ENCODE data around the gene CLEC11A.
A peak's percentile ranks its signal among the peaks of the same experiment; 100 is the strongest.

The CLEC11A gene

DNA sequence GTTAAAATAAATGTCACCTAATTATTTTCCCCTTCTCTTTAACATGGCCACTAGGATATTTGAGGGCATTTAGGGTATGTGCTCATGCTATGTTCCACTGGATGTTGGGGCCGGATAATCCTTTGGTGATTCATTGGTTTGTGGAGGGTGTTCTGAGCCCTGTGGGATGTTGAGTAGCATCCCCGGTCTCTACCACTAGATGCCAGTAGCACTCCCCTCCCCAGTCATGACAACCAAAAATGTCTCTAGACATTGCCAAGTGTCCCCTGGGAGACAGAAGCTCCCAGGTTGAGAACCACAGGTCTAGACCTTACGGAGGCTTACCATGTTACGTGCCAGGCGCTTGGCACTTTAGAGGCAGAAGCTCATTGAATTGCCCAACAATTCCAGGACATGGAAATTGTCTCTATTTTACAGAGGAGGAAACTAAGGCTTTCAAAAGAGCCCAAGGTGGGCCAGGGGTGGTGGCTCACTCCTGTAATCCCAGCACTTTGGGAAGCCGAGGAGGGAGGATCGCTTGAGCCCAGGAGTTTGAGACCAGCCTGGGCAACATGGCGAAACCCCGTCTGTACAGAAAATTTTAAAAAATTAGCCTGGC lies 17.6 kb upstream of the CLEC11A start:
- DNase-seq (ENCODE audit: low spot score), result peak; percentile 67

DNA sequence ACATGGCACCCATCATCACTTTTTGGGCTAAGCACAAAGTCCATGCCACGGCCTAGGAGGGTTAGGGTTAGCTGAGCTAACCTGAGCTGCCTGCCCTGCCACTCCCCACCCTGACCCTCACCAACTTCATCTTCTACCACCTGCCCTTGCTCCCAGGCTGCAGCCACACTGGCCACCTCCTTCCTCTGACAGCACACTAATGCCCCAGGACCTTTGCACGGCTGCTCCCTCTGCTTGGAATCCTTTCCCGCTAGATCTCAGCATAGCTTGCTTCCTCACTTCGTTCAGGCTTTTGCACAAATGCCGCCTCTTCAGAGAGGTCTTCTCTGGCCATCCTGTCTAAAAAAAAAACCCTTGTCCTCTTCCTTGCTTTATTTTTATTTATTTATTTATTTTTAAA lies 16.8 kb upstream of the CLEC11A start:
- no peak for DNase-seq (ENCODE audit: low spot score)

DNA sequence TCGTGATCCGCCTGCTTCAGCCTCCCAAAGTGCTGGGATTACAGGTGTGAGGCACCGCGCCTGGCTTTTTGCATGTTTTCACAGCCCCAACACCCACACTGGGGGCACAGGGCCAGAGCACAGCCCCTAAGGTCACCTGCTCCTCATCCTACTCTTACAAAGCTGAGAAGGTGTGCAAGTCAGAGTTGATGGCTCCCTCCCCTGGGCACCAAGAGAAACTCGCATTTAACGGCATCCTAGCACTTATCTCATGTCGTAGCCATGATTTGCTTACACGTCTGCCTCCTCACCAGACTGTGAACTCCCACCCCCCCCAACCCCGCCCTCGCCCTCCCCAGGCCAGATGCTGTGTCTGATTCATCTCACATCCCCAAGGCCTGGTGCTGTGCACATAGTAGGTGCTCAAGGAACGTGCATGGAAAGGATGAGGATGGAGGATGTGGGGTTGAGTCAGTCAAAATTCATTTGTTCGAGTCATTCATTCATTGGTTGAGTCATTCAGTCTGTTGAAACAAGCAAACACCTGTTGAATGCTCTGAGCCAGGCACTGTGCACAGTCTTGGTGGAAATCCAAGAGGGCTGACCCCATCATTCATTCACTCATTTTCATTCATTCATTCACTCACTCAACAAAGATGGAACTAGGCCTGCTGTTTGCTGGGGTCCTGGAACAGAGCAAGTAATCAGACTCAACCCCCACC lies 14.8 kb upstream of the CLEC11A start:
- DNase-seq (ENCODE audit: low spot score), result no peak

DNA sequence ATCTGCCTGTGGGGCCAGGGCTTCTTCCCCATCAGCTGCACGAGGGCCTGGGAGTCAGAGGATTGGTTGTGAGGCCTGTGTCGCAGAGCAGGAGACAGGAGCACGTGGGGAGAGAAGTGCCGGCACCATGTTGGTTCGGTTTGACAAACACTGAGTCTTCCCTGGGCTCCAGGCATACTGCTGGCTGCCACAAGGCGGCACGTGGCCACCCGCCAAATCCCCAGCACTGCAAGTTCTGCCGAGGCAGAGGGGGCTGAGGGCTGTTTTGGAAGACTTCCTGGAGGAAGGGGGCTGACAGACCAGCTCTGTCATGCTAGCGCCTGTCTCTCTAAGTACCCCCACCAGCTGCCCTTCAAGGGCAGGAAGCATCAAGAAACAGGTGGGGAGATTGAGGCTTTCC lies 13.1 kb upstream of the CLEC11A start:
- DNase-seq (ENCODE audit: low spot score), result no peak

DNA sequence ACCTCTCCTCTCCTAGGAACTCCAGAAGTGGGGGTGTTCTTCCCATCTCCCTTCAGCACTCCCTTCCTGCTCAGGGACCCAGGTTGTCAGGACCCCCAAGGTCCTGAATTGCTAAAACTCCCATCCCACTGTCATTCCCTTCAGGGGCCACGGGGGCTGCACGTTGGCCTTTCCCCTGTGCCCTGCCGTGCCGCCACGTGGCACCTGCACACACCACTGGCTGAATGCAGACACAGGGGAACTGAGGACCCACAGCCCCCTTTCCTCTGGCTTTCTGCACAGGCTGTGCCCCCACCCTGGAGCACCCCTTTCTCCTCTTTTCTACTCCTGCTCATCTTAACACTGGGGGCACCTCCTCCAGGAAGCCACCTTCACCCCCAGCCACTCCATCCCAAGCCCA lies 12.6 kb upstream of the CLEC11A start:
- DNase-seq (ENCODE audit: low spot score), result no peak

DNA sequence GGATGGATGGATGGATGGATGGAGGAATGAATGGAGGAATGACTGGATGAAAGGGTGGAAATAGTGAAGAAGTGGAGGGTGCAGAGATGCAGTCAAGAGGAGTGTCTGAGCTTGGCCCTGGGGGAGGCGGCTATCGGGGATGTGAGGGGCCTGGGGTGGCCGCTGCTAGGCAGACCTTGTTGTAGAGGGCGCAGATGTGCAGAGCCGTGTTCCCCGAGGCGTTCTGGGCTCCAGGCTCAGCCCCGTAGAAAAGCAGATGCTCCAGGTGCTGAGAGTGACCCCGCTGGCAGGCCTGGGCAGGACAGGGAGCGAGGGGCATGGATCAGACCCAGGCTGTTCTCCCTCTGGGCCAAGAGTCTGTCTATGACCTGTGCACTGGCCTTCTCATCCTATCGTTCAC lies 12.0 kb upstream of the CLEC11A start:
- DNase-seq (ENCODE audit: low spot score), result no peak

DNA sequence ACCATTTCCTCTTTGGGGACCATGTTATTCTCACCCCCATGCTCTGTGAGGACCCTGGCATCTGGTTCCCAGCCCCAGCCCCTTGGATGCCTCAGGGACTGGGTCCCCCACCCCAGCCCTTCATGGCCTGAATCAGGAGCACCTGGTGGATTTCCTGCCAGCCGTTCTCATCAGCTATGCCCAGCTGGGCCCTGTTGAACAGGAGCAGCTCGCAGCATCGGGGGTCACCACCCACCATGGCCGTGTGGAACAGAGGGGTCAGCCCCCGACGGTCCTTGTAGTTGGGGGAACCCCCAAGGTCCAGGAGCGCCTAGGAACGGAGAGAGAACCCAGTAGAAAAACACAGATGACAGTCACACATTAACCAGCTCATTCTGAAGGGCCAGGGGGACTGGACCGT lies 11.4 kb upstream of the CLEC11A start:
- no peak for DNase-seq (ENCODE audit: low spot score)

DNA sequence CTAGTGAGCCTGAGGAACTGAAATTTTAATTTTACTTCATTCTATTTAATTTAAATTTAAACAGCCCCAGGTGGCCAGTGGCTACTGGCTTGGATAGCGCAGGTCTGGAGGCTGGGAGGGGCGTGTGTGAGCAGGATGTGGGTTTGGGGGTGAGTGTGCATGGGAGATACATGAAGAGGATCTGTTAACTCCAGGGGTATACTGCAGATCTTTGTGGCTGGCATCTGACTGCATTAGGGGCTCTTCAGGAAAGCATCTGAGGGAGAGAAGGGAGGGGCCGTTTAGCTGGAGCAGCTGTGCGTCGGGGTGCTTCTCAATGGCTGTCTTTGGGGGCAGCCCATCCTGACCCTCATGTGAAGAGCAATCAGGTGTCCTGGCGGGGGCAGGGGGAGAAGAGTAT lies 10.3 kb upstream of the CLEC11A start:
- DNase-seq (ENCODE audit: low spot score), result no peak

DNA sequence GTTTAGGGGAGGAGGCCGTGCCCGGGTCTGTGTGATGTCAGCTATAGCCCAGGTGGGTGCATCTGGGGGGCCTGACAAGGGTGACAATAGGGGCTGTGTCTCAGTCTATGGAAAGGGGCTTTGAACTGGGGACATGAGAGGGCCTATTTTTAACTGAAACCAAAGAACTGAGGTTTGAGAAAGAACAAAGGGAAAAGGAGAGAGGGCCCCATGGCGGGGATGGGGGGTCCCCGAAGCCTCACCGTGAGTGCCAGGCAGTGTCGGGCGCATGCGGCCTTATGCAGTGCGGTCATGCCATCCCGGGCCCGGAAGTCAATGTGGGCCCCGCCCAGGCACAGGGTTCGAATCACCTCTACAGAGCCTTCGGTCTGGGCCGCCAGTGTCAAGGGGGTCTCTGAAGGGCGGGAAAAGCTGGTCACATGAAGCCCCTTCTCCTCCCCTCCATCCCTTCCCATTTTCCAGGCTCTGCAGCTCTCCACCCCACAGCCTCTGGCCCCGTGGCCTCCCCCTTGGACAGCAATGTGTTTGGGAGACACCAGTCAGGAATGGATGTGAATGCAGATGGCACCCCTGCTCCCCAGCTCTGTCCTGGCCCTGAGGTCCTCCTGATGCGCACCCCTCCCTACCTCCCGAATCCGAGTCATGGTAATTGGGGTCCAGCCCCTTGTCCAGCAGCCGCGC lies 9.5 kb upstream of the CLEC11A start:
- DNase-seq (ENCODE audit: low spot score), result no peak

DNA sequence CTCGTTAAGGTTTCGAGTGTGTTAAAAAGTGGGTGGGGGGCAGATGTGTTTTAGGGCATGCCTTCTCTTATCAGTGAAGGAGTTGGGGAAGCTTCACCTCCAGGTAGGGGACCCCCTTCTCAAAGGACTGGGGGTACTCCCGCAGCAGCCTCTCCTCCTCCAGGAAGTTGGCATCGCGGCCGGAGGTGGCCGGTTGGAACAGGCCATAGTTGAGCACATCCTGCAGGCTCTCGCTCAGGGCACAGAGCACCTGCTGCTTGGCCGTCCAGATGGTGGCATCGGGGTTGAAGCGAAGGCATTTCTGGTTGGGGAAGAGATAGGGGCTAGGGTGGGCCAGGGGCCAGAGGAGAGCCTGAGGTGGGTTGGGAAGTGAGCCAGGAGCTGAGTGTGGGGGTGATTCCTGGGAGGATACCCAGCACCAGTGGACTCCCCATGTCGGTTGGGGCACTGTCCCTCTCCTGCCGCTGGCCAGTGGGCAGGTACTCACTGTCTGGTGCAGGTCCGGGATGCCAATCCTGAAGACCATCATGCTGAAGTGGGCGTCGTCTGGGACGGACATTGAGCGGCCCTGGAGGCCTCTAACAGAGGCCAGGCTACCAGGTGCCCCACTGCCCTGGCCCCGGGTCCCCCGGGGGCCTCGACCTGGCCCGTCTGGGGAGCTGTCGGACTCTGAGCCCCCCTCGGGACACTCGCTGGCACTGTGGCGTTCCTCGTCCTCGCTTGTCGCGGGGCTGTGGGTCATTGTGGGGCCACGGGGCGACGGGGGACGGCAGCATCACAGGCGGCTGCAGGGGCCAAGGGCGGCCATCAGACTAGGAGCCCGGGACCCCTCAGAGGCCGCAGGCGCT lies 6.8 kb upstream of the CLEC11A start:
- DNase-seq (ENCODE audit: low spot score), result no peak

DNA sequence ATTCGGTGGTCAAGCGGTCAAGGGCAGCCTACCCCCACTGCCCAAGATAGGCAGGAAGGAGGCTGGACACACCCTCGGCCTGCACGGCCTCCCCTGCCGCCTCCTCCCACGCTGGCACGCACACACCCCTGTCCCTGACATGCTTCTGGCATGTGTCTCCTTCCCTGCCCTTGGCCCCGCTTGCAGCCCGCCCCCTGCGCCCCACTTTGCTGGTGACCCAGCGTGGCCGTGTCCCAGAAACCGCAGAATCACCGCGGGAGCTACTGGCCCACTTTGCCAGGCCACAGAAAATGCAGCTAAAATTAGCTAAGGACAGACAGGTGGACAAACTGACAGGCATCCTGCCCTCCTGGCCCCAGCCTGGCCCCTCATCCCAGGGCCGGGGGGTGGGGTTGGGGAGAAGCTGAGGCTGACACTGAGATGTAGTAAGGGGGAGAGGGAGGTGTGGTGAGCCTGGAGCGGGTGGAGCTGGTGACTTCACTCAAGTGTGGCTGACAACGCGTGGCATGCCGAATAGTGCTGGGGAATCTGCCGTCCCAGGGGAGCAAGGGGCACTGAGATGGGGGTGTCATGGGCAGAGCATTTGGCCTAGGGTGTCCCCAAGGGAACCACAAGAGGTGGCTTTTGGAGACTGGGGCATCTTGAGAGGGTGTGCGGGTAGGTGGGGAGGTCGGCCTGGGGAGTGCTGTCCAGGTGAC lies 6.0 kb upstream of the CLEC11A start:
- DNase-seq (ENCODE audit: low spot score), result no peak

DNA sequence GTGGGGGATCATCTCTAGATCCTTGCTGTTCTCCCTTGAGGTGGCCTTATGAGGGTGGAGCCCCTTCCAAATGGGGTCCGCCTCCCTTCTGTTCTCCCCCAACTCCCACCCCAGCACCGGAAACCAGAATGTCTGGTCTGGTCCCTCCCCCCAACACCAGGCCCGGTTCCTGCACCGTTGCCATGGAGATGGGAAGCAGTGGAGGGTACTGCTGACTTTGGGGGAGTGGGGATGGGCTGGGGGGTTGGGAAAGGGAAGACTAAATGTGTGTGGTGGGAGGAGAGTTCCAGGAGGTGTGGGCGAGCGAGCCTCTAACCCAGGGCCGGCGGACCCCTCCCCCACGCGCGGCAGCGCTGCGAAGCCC lies 5.3 kb upstream of the CLEC11A start:
- no peak for DNase-seq (ENCODE audit: low spot score)

DNA sequence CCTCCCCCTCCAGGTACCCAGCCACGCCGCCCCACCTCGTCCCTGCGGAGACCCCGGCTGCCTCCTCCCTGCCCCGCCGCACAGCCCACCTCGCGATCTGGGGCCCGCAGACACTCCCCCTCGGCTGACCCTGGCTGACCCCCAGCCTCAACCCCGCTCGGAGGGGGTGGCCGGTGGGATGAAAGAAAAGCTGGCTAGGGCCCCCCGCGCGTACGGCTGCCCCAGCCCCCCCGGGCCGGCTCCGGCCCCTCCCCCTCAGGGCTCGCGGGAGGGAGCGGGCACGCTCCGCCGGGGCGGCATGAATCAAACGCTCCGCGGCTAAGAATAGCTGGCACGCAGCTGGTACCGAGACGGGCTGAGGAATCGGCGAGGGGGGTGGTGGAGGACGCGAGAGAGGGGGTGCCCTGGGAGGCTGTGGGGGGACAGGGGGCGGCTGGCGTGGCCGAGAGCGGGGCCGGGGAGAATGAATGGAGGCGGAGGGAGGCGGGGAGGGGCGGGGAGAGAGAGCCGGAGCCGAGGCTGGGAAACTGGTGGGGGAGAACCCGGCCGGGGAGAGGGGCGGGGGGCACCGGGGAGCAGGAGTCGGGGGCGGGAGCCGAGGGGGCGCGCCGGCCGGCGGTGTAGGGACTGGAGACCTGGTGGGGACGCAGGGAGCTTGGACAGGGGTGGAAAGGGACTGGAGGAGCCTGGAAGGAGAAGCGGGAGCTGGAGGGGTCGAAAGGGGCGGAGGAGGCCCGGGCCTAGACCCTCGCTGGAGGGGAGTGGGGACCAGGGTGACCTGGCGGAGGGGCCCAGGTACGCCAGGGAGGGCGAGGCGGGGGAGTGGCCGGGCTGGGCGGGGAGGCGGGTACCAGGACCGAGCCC lies 4.7 kb upstream of the CLEC11A start:
- DNase-seq (ENCODE audit: low spot score), result peak; percentile 60

DNA sequence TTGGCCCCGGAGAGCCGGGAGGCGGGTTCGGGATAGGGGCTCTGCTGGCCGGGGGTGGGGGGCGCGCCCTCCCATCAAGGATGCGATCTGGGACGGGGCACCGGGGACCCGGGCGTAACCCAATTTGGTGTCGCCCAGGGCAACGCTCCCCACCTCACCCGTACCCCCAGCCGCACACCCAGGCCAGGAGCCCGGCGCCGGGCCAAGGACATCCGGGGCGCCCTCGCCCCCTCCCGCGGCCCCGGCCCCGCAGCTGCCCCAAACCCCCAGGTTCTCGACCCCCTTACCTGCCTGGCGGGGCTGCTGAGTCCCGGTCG lies 4.1 kb upstream of the CLEC11A start:
- no peak for DNase-seq (ENCODE audit: low spot score)

DNA sequence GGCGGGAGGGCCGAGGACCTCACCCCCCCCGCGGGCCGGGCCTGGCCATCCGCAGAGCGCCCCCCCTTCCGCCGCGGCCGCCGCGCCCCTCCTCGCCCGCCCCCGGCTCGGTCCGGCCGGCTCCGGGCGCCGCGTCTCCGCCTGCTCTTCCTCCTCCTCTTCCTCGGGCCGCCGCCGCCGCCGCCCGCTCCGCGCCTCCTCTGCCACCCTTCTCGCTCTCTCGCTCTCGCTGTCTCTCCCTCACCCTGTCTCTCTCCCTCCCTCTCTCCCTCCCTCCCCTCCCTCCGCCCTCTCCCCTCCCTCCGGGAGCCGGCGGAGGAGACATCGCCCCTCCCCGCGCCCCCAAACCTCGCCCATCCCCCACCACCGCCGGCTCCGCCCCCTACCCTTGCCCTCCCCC lies 3.6 kb upstream of the CLEC11A start, which contains the start of gene SHANK1:
SHANK1 (minus strand) TSS at position 237 of the 400 bp plus-strand sequence. CDS start 2,883 bp downstream, outside the sequence.
- peak; percentile 73 for DNase-seq (ENCODE audit: low spot score)

DNA sequence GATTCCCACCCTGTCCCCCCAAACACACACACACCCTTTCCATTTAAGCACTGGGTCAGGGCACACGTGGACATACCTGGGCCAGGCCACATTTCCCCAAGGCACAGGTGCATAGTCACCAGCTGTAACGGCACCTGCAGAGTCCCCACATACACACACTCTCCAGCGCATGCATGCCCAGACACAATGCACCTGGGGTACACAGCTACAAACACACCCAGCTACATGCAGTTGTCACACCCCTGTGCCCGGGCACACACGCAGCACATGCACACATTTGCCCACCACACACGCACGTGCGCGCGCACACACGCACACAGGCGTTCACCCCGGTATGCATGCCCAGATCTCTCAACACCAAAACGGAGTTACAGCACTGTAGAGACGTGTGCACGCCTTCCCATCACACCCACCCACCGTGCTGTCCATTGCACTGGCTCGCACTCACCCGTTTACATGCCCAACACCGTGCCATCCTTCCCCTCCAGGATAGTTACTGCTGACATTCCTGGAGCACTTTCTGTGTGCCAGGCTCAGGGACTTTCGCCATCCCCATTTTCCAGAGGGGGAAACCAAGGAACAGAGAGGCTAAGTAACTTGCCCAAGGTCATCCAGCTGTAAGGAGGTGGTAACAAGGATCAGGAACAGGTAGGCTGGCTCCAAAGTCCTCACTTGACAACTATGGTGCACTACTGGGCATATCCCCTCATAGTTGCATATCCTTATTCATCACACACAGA lies 2.8 kb upstream of the CLEC11A start:
- peak; percentile 4 for DNase-seq (ENCODE audit: low spot score)

DNA sequence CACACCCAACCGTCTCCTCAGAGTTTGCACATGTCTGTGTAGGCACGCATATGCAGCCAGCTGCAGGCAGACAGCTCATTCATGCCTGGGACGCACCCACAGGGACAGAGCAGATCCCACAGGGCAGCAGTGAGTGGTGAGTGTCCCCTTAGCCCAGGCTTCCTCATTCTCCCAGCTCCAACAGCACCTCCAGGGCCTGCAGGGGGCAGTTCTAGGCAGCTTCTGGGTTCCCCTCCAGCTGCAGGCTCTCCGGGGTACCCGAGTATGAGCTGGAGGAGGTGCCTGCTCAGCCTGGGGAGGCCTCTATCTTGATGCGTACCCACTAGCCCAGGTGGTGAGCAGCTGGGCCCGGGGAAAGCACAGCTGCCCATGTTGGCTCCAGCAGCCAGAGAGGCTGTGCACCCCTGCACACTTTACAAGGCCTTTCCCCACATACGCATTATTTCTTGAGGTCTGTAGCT lies 2.2 kb upstream of the CLEC11A start:
- no peak for DNase-seq (ENCODE audit: low spot score)

DNA sequence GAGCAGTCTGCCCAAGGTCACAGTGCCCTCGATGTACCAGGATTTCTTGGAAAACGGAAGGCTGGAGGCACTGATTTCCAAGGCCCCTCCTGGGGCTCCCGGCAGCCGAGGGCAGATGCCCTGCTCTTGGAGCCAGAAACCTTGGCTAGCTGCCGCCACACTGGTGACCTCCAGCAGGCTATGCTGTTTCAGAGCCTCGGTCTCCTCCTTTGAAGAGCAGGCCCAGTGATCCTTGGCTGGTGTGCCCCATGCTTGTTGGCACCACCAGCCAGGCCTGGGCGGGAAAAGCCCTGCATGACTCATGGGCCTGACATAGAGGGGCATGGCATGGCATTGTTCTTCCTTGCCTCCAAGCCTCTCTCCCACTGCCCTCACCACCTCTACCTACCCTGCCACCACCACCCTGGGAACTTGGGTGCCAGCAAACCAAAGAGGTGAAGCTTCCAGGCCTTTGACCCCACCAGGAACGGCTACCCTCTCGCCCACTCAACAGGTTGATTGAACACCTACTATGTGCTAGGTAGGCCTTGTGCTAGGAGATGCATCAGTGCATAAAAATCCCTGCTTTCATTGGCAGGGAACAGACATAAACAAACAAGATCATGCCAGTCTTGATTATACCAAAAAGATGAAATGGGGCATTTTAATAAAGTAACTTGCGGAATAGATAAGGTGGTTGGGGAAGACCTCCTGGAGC lies 1.6 kb upstream of the CLEC11A start:
- no peak for DNase-seq (ENCODE audit: low spot score)

DNA sequence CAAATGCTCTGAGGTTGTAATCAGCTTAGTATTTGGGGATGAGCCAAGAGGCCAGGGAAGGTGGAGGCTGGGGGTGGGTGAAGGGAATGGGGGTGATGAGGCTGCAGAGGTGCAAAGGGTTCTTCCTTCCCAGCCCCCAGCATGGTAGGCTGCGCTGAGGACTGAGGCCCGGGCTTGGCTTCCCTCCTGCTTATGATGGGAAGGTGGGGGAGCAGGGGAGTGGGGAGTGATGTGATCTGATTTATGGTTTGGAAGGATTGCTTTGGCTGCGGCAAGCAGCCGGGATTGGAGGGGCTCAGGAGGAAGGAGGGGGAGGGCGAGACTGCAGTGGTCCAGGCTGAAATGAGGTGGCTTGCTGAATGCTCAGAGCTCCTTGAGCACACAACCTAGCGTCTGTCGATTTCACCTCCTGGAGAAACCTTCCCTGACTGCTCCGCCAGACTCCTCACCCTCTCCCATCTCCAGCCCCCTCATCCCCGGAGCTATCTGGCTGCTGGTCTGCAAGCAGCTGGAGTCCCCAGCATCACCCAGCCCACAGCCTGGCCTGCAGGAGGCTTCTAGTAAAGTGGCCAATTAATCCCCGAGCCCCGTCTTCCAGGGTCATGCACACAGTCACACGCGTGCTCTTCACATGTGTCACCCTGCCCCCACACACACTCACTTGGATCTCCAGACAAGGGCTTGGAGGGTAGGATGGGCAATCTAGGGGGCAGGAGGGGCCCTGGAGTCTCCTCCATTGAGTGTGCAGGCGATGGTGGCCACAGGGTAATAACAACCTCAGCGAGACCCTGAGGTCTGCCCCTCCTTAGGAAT lies 757 bp upstream of the CLEC11A start:
- DNase-seq (ENCODE audit: low spot score), result no peak
